DOHH2 (cell line): Measurements from ENCODE around the gene DMC1.

Experiments
- H3F3A ChIP-seq: fragments of 200-600 bp; sonication (generic), shearing (Covaris generic); 2 replicates; pipeline ENCODE4 v1.6.0; 2016; ENCODE audit warnings: antibody characterized with exemption, mild to moderate bottlenecking; ENCODE audit not compliant: control insufficient read depth, insufficient read depth
- H3K27ac ChIP-seq: fragments of 200-600 bp; sonication (generic); 2 replicates; pipeline ENCODE4 v1.5.1; 2014; ENCODE audit warnings: low read depth, mild to moderate bottlenecking, low read length, moderate library complexity
- H3K27me3 ChIP-seq: fragments of 200-600 bp; sonication (generic); 2 replicates; pipeline ENCODE4 v1.6.1; 2014; ENCODE audit warnings: mild to moderate bottlenecking, low read length, mixed read lengths; ENCODE audit not compliant: control insufficient read depth
- H3K36me3 ChIP-seq: fragments of 200-600 bp; sonication (generic); 2 replicates; pipeline ENCODE4 v1.6.1; 2014; ENCODE audit warnings: mild to moderate bottlenecking, low read length, moderate library complexity, mixed read lengths; ENCODE audit not compliant: control insufficient read depth
- H3K4me1 ChIP-seq: fragments of 200-600 bp; sonication (generic); 2 replicates; pipeline ENCODE4 v1.6.1; 2014; ENCODE audit warnings: mild to moderate bottlenecking, low read length, mixed read lengths; ENCODE audit not compliant: control insufficient read depth
- H3K4me2 ChIP-seq: fragments of 200-600 bp; sonication (generic); 2 replicates; pipeline ENCODE4 v1.6.0; 2014; ENCODE audit warnings: mild to moderate bottlenecking, low read length, moderate library complexity
- H3K4me3 ChIP-seq: fragments of 200-600 bp; sonication (generic); 2 replicates; pipeline ENCODE4 v1.5.1; 2014; ENCODE audit warnings: mild to moderate bottlenecking, low read length, mixed read lengths
- H3K79me2 ChIP-seq: fragments of 200-600 bp; sonication (generic); 2 replicates; pipeline ENCODE4 v1.6.1; 2014; ENCODE audit warnings: mild to moderate bottlenecking, low read length, mixed read lengths; ENCODE audit not compliant: control insufficient read depth
- H3K9me2 ChIP-seq: fragments of 200-600 bp; sonication (generic); replicated peaks from 2 replicates; pipeline ENCODE4 v1.6.1; 2014; ENCODE audit warnings: mild to moderate bottlenecking, low read length, mixed read lengths; ENCODE audit not compliant: control insufficient read depth
- H3K9me3 ChIP-seq: fragments of 200-600 bp; sonication (generic); 2 replicates; pipeline ENCODE4 v1.6.1; 2014; ENCODE audit warnings: antibody characterized with exemption, low read length, mixed read lengths; ENCODE audit not compliant: control insufficient read depth, insufficient read depth
- H4K20me1 ChIP-seq: fragments of 200-600 bp; sonication (generic); 2 replicates; pipeline ENCODE4 v1.6.0; 2014; ENCODE audit warnings: low read depth, mild to moderate bottlenecking, antibody characterized with exemption, low read length, moderate library complexity; ENCODE audit not compliant: control insufficient read depth, insufficient read depth
- CTCF ChIP-seq: fragments of 200-600 bp; sonication (generic); IDR thresholded peaks from one replicate; pipeline ENCODE4 v1.5.1; 2014; ENCODE audit warnings: antibody characterized with exemption, mild to moderate bottlenecking, low read depth, low read length; ENCODE audit not compliant: poor library complexity, severe bottlenecking
- EZH2phosphoT487 ChIP-seq: fragments of 200-600 bp; sonication (generic); IDR thresholded peaks from 2 replicates; pipeline ENCODE4 v1.6.1; 2017; ENCODE audit warnings: borderline replicate concordance, mild to moderate bottlenecking, antibody characterized with exemption, low read length, moderate library complexity, mixed read lengths

DMC1 gene

DNA sequence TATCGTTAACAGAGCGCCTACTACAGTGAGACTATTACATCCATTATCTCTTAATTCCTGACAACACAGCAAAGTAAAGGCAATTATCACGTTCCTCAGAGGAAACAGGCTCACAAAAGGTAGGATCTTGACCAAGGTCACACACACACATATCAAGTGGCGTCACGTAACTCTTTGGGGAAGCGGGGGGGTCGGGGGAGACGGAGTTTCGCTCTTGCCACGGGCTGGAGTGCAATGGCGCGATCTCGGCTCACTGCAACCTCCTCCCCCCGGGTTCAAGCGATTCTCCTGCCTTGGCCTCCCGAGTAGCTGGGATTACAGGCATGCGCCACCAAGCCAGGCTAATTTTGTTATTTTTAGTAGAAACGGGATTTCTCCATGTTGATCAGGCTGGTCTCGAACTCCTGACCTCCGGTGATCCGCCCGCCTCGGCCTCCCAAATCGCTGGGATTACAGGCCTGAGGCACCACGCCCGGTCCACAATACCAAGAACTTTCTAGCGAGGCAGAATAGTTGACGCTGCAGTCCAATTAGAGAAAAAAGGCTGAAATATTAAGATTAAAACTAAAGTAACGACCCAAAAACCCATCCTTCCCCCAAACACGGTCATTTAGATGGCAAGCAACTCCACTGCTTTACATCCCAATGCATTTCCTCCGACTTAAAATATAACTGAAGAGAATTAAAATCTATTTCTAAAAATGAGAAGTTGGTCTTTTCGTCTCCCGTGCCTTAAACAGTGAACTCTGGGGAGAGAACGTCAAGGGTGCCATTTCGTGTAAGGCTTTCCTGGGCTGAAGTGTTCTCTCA is 65.0 kb downstream of the DMC1 start:
- H3K79me2 ChIP-seq, result peaks cover 65% of the 10 kb centered on the region
- H3K27ac ChIP-seq, result peak overlapping the region; percentile 92
- TF ChIP-seq EZH2phosphoT487 (no peak), CTCF (no peak)
- peak overlapping the region; percentile 97 for H3K4me2 ChIP-seq
- H3K9me2 ChIP-seq, result no peaks in the 10 kb centered on the region
- peaks cover 39% of the 10 kb centered on the region for H3K4me1 ChIP-seq
- H3F3A ChIP-seq, result peaks cover 10% of the 10 kb centered on the region
- peak overlapping the region; percentile 98 for H3K4me3 ChIP-seq
- no peaks in the 10 kb centered on the region for H3K9me3 ChIP-seq
- peaks cover 30% of the 10 kb centered on the region for H4K20me1 ChIP-seq
- H3K27me3 ChIP-seq, result no peaks in the 10 kb centered on the region
- H3K36me3 ChIP-seq, result peaks cover 58% of the 10 kb centered on the region

DNA sequence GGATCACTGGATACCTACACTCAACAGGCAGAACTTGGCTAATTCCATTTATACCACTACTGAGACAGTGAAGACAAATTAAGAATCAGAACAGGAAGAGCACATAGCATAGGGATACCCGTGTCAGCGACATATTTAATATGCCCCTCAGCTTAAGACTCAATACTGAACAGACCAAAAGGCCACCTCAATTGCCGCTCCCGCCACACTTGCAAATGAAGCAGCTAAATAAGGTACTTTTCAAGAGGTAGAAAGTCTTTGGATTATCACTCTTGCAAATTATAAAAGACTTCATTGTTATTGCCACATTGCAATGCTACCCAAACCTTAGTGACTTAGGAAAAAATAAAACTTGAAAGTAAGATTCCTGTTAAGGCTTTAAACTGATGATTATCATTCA is 67.0 kb downstream of the DMC1 start:
- TF ChIP-seq CTCF (no peak), EZH2phosphoT487 (no peak)
- H3K36me3 ChIP-seq, result peaks cover 77% of the 10 kb centered on the region
- H3K27me3 ChIP-seq, result no peaks in the 10 kb centered on the region
- H3K9me2 ChIP-seq, result no peaks in the 10 kb centered on the region
- peaks cover 81% of the 10 kb centered on the region for H3K79me2 ChIP-seq
- H3K4me1 ChIP-seq, result peaks cover 39% of the 10 kb centered on the region
- no peak overlapping the region for H3K27ac ChIP-seq
- peak overlapping the region; percentile 98 for H3K4me3 ChIP-seq
- H3K9me3 ChIP-seq, result no peaks in the 10 kb centered on the region
- H3K4me2 ChIP-seq, result peak overlapping the region; percentile 97
- H4K20me1 ChIP-seq, result peaks cover 30% of the 10 kb centered on the region
- H3F3A ChIP-seq, result peaks cover 10% of the 10 kb centered on the region

GRCh38 chr22:38501797-38502672 is 67.9 kb downstream of the DMC1 start:
- Histone ChIP-seq H3K4me1 (peaks cover 34% of the 10 kb centered on the region), H3K4me2 (peak overlapping the region; percentile 97), H4K20me1 (peaks cover 30% of the 10 kb centered on the region), H3K9me3 (no peaks in the 10 kb centered on the region), H3K79me2 (peaks cover 86% of the 10 kb centered on the region), H3K9me2 (no peaks in the 10 kb centered on the region), H3K27ac (no peak overlapping the region), H3K27me3 (no peaks in the 10 kb centered on the region), H3F3A (peaks cover 10% of the 10 kb centered on the region), H3K4me3 (no peak overlapping the region), H3K36me3 (peaks cover 87% of the 10 kb centered on the region)
- TF ChIP-seq CTCF (no peak), EZH2phosphoT487 (no peak)
